ENCODE data around the gene WDR53. TPM values are rescaled to one million over a fixed set of nuclear protein-coding genes. Genes with fewer than 3 reads are reported as not detected.
A peak's percentile ranks its signal among the peaks of the same experiment; 100 is the strongest.

Gene WDR53
- total RNA-seq, 4 donors from 2014 or later: 2.5 to 12.6 (median 5.5) TPM

- no peak overlapping the region for H3K4me3 ChIP-seq
- H3K36me3 ChIP-seq: no peaks in the 10 kb centered on the region
- TF ChIP-seq CTCF (IDR thresholded peaks at IDR 0.05) (no peak), POLR2A (IDR thresholded peaks at IDR 0.05) (no peak)
- intact Hi-C loops (cut with DNase I): no loop called here
- 90 to 92% methylated on average over 2 of the region's 2 CpGs for WGBS, 2 donors
- H3K27me3 ChIP-seq: no peaks in the 10 kb centered on the region
- H3K27ac ChIP-seq: no peak overlapping the region
- peaks cover 0 to 7% (median 2%) of the 10 kb centered on the region in 3 donors for H3K9me3 ChIP-seq
- H3K4me1 ChIP-seq: peaks cover 0 to 4% (median 0%) of the 10 kb centered on the region in 3 donors
- no peak for DNase-seq
Observed at GRCh38 chr3:196544491-196544992, 23.8 kb downstream of the WDR53 start.

- peak overlapping the region in 1 of 4 donors; percentile 36 for H3K27ac ChIP-seq
- intact Hi-C loops (cut with DNase I): no loop called here
- no peaks in the 10 kb centered on the region for H3K36me3 ChIP-seq
- no peak overlapping the region for H3K4me3 ChIP-seq
- H3K9me3 ChIP-seq: no peaks in the 10 kb centered on the region
- TF ChIP-seq POLR2A (IDR thresholded peaks at IDR 0.05) (no peak), CTCF (IDR thresholded peaks at IDR 0.05) (no peak)
- H3K27me3 ChIP-seq: no peaks in the 10 kb centered on the region
- H3K4me1 ChIP-seq: peaks cover 0 to 14% (median 3%) of the 10 kb centered on the region in 3 donors
- WGBS, 2 donors: 74 to 81% methylated on average over 6 of the region's 6 CpGs
- no peak for DNase-seq
Observed at GRCh38 chr3:196541684-196542445, 26.5 kb downstream of the WDR53 start.

GRCh38 chr3:196537319-196537984 lies 30.9 kb downstream of the WDR53 start:
- TF ChIP-seq CTCF (IDR thresholded peaks at IDR 0.05) (peak; percentile 39 to 83 (median 65)), POLR2A (IDR thresholded peaks at IDR 0.05) (no peak)
- Histone ChIP-seq H3K27me3 (no peaks in the 10 kb centered on the region), H3K4me1 (peaks cover 0 to 12% (median 3%) of the 10 kb centered on the region in 3 donors), H3K27ac (peak overlapping the region in 3 of 4 donors; percentile 29 to 65 (median 38)), H3K4me3 (no peak overlapping the region), H3K36me3 (no peaks in the 10 kb centered on the region), H3K9me3 (no peaks in the 10 kb centered on the region)
- intact Hi-C loops (cut with DNase I): no loop called here
- DNase-seq: no peak
- 37 to 38% methylated on average over 11 to 17 of the region's 18 CpGs for WGBS, 2 donors

GRCh38 chr3:196533260-196533681 lies 35.1 kb downstream of the WDR53 start:
- DNase-seq: no peak
- Histone ChIP-seq H3K4me3 (no peak overlapping the region), H3K27me3 (no peaks in the 10 kb centered on the region), H3K27ac (no peak overlapping the region), H3K36me3 (no peaks in the 10 kb centered on the region), H3K4me1 (peaks cover 7 to 23% (median 7%) of the 10 kb centered on the region in 3 donors), H3K9me3 (no peaks in the 10 kb centered on the region)
- TF ChIP-seq POLR2A (IDR thresholded peaks at IDR 0.05): no peak
- TF ChIP-seq CTCF (IDR thresholded peaks at IDR 0.05): no peak
- intact Hi-C loops (cut with DNase I): no loop called here
- 43 to 63% methylated on average over 13 to 14 of the region's 14 CpGs for WGBS, 2 donors

- no peak overlapping the region for H3K27ac ChIP-seq
- 30 to 41% methylated on average over 4 of the region's 4 CpGs for WGBS, 2 donors
- no peaks in the 10 kb centered on the region for H3K27me3 ChIP-seq
- TF ChIP-seq POLR2A (IDR thresholded peaks at IDR 0.05): no peak
- no peak for TF ChIP-seq CTCF (IDR thresholded peaks at IDR 0.05)
- intact Hi-C loops (cut with DNase I): no loop called here
- peaks cover 5 to 21% (median 12%) of the 10 kb centered on the region in 3 donors for H3K4me1 ChIP-seq
- DNase-seq: no peak
- no peak overlapping the region for H3K4me3 ChIP-seq
- no peaks in the 10 kb centered on the region for H3K9me3 ChIP-seq
- no peaks in the 10 kb centered on the region for H3K36me3 ChIP-seq
Observed at GRCh38 chr3:196531418-196531817, 36.9 kb downstream of the WDR53 start.
